Lower leg skin (tissue), 4 donors: ENCODE data around the gene HEMK1. TPM values are rescaled to one million over a fixed set of nuclear protein-coding genes. Genes with fewer than 3 reads are reported as not detected.
A peak's percentile ranks its signal among the peaks of the same experiment; 100 is the strongest.

ENCODE experiments used
- DNase-seq, 2 donors: peaks; one replicate each; pipeline ENCODE4 v3.0.0-alpha.2; 2019; ENCODE audit warnings: low spot score in 2 of 2
- H3K4me3 ChIP-seq: fragments of 200-600 bp; sonication (generic); 2 replicates; pipeline ENCODE4 v1.5.1; 2017; ENCODE audit warnings: mild to moderate bottlenecking, low read depth; ENCODE audit not compliant: poor library complexity, severe bottlenecking
- CTCF ChIP-seq, 3 donors: fragments of 450-650 bp; IDR thresholded peaks; one replicate each; pipeline ENCODE4 v1.5.1; 2016; ENCODE audit warnings: antibody characterized with exemption in 3 of 3, mild to moderate bottlenecking in 3 of 3, moderate library complexity in 2 of 3
- POLR2A ChIP-seq, 2 donors: fragments of 450-650 bp; IDR thresholded peaks; one replicate each; pipeline ENCODE4 v1.6.1; 2016 to 2017; ENCODE audit warnings: antibody characterized with exemption in 2 of 2, mild to moderate bottlenecking in 1 of 2, moderate library complexity in 1 of 2
- WGBS, 2 donors: methylation state at CpG; one replicate each; pipeline ENCODE4 v1.1.5; 2018; 5-methylcytosine and 5-hydroxymethylcytosine counted together
- intact Hi-C: fragments of 100-400 bp; cut with DNase I; formaldehyde crosslinking; loops from one replicate; pipeline ENCODE4 v1.15.0; 2023; ENCODE audit warnings: low total_unique reads
- total RNA-seq, 4 donors: library from RNA; depleted of rRNA; stranded (reverse); fragments of >200 nt; gene quantifications; one replicate each; pipeline ENCODE4 v1.1.0, GENCODE V29; 2016

HEMK1 gene
- total RNA-seq, 4 donors from 2014 or later = 2.9 to 8.1 (median 4.8) TPM

- WGBS, 2 donors = 4 to 7% methylated on average over 27 to 45 of the region's 53 CpGs
- intact Hi-C loops = no loop called here
- H3K4me3 ChIP-seq = peak within 1 kb of the TSS; percentile 35
- DNase-seq = peak; percentile 93 to 99
- TF ChIP-seq POLR2A (IDR thresholded peaks at IDR 0.05) (no peak), CTCF (IDR thresholded peaks at IDR 0.05) (no peak)
Measured at GRCh38 chr3:50567386-50568167, 1.7 kb upstream of the HEMK1 start, which contains the start of gene C3orf18. Gene C3orf18, minus strand, starts transcription at chr3:50567747. Its CDS starts 2,048 bp downstream, at chr3:50565699.

GRCh38 chr3:50570508-50571279 lies 1.4 kb downstream of the HEMK1 start:
- H3K4me3 ChIP-seq = no peak overlapping the region
- no peak for TF ChIP-seq POLR2A (IDR thresholded peaks at IDR 0.05)
- no peak for TF ChIP-seq CTCF (IDR thresholded peaks at IDR 0.05)
- no peak for DNase-seq
- intact Hi-C loops = loop anchor here (2.0 kb wide), 1 partner anchor 44 kb away; no protein-coding TSS in a partner anchor
- WGBS, 2 donors = 76 to 84% methylated on average over 4 to 5 of the region's 5 CpGs

- H3K4me3 ChIP-seq = no peak overlapping the region
- no peak for DNase-seq
- TF ChIP-seq POLR2A (IDR thresholded peaks at IDR 0.05) (no peak), CTCF (IDR thresholded peaks at IDR 0.05) (no peak)
- WGBS, 2 donors = 81 to 87% methylated on average over 4 of the region's 4 CpGs
- intact Hi-C loops = loop anchor here (2.0 kb wide), 1 partner anchor 43 kb away; no protein-coding TSS in a partner anchor
Measured at GRCh38 chr3:50571486-50571885, 2.2 kb downstream of the HEMK1 start.

- H3K4me3 ChIP-seq = no peak overlapping the region
- DNase-seq = peak; percentile 76 to 94
- no peak for TF ChIP-seq POLR2A (IDR thresholded peaks at IDR 0.05)
- TF ChIP-seq CTCF (IDR thresholded peaks at IDR 0.05) = peak in 1 of 3 donors; percentile 90
- WGBS, 2 donors = 0 to 40% methylated on average over 1 of the region's 1 CpG
- intact Hi-C loops = no loop called here
Measured at GRCh38 chr3:50572158-50572557, 2.8 kb downstream of the HEMK1 start.

GRCh38 chr3:50572801-50573371 lies 3.6 kb downstream of the HEMK1 start:
- no peak for DNase-seq
- intact Hi-C loops = no loop called here
- no peak for TF ChIP-seq POLR2A (IDR thresholded peaks at IDR 0.05)
- no peak for TF ChIP-seq CTCF (IDR thresholded peaks at IDR 0.05)
- no peak overlapping the region for H3K4me3 ChIP-seq
- WGBS, 2 donors = 85 to 98% methylated on average over 4 of the region's 4 CpGs
